Suppressor macrophage treated with lipopolysaccharide for 4 hours (primary cell): ENCODE results near the gene KCNK15.

Source experiments
- DNase-seq: peaks from one replicate; pipeline ENCODE4 v3.0.0-alpha.2; 2020

KCNK15 gene

GRCh38 chr20:44792796-44793195 lies 47.1 kb downstream of the KCNK15 start:
- DNase-seq: peak; percentile 7

DNA sequence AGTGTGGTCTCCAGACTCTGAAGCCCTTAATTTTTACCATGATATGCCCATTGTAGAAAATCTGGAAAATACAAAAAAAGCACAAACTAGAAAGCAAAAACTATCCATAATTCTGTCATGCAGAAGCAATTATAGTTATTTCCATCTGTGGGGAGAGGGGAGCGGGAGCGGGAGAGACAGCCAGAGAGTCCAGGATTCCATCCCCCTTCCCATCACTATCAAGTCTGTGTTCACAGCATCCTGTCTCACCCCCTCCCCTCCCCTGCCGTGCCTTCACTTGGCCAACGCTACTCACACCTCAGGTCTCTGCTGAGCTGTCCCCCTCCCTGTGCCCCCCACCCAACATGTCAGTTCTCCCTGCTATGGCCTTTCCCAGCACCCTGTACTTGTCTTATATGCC lies 50.2 kb downstream of the KCNK15 start:
- no peak for DNase-seq

DNA sequence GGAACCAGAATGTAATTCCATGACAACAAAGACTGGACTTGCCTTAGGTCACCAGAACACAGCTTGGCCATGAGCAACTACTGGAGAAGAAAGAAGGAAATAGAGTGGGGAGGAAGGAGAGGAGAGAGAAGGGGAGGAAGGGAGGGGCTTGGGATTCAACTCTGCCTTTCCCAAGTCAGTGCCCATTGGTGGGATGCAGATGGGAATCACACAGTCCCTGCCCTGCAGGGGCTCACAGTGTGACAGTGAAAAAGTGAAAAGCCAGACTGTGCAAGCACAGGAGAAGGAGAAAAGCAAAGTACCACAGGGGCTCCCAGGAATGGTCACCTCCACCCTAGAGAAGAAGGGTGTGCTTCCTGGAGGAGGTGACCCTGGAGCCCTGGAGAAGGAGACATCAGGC lies 50.6 kb downstream of the KCNK15 start:
- no peak for DNase-seq

DNA sequence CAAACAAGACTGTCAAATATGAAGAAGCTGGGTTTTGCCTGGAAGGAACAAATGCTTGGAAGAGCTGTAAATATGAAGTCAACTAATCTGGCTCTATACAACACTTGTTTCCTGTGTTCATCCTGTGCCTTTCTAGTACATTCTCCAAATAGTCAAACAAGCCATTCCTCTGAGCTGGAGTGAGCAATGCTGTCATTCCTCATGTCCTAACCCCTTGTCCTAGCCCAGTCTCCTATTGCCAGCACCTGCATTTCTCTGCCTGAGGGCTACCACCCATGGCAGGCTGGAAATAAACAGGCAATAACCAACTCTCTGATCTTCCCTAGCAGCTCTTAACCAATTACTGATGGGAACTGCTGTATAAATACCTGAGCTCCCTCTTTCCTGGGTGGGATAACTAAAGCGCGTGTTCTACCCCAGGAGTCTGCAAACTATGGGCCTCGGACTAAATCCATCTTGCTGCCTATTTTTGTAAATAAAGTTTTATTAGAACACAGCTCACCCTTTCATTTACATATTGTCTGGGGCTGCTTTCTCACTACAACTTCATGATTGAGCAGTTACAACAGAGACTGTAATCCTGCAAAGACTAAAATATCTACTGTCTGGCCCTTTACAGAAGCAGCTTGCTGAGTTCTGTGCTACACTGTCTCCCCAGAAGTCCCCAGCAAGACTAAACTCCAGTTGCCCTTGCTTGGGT lies 51.2 kb downstream of the KCNK15 start:
- no peak for DNase-seq

DNA sequence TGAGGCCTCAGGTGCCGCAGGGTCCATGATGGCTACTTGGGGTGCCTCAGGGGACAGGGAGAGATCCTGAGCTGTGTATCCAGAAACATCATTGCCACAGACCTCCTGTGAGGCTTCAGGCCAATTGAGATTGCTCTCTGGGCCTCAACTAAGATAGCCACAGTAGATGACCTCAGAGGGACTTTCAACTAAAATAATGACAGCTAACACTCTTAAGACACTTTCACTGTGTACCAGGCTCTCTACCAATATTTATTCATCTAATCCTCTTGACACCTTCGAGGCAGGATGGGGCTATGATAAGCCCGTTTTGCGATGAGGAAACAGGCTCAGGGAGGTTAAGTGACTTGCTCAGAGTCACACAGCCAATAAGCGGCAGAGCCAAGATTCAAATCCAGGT lies 54.0 kb downstream of the KCNK15 start:
- no peak for DNase-seq

GRCh38 chr20:44800391-44801046 lies 54.9 kb downstream of the KCNK15 start:
- peak; percentile 8 for DNase-seq
